Measurements from ENCODE around the gene LYSET.

DNA sequence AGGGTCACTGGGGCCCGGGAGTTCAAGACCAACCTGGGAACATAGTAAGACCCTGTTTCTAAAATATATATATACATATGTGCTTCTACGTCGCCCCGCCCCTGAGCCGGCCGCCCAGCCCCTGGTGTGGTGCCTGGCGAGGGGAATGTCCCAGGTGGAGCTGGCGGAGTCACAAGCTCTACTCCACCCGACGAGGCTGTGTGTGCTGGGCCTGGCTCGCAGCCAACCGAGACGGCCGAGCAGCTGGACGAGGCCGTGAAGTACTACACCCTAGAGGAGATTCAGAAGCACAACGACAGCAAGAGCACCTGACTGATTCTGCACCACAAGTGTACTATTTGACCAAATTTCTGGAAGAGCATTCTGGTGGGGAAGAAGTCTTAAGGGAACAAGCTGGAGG is 47.3 kb upstream of the LYSET start:
- TF ChIP-seq, protein P1, sequence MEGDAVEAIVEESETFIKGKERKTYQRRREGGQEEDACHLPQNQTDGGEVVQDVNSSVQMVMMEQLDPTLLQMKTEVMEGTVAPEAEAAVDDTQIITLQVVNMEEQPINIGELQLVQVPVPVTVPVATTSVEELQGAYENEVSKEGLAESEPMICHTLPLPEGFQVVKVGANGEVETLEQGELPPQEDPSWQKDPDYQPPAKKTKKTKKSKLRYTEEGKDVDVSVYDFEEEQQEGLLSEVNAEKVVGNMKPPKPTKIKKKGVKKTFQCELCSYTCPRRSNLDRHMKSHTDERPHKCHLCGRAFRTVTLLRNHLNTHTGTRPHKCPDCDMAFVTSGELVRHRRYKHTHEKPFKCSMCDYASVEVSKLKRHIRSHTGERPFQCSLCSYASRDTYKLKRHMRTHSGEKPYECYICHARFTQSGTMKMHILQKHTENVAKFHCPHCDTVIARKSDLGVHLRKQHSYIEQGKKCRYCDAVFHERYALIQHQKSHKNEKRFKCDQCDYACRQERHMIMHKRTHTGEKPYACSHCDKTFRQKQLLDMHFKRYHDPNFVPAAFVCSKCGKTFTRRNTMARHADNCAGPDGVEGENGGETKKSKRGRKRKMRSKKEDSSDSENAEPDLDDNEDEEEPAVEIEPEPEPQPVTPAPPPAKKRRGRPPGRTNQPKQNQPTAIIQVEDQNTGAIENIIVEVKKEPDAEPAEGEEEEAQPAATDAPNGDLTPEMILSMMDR (IDR thresholded peaks at IDR 0.05; ENCODE audit: insufficient read depth, low read length), result no peak
- TF ChIP-seq, protein P2, sequence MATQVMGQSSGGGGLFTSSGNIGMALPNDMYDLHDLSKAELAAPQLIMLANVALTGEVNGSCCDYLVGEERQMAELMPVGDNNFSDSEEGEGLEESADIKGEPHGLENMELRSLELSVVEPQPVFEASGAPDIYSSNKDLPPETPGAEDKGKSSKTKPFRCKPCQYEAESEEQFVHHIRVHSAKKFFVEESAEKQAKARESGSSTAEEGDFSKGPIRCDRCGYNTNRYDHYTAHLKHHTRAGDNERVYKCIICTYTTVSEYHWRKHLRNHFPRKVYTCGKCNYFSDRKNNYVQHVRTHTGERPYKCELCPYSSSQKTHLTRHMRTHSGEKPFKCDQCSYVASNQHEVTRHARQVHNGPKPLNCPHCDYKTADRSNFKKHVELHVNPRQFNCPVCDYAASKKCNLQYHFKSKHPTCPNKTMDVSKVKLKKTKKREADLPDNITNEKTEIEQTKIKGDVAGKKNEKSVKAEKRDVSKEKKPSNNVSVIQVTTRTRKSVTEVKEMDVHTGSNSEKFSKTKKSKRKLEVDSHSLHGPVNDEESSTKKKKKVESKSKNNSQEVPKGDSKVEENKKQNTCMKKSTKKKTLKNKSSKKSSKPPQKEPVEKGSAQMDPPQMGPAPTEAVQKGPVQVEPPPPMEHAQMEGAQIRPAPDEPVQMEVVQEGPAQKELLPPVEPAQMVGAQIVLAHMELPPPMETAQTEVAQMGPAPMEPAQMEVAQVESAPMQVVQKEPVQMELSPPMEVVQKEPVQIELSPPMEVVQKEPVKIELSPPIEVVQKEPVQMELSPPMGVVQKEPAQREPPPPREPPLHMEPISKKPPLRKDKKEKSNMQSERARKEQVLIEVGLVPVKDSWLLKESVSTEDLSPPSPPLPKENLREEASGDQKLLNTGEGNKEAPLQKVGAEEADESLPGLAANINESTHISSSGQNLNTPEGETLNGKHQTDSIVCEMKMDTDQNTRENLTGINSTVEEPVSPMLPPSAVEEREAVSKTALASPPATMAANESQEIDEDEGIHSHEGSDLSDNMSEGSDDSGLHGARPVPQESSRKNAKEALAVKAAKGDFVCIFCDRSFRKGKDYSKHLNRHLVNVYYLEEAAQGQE (IDR thresholded peaks at IDR 0.05; ENCODE audit: insufficient replicate concordance, low read depth), result no peak
